GM12801 (cell line): Measurements from ENCODE around the gene CHST8.

ENCODE experiments used
- CTCF ChIP-seq: IDR thresholded peaks from one replicate; pipeline ENCODE4 v1.5.1; 2011; ENCODE audit warnings: control low read depth; ENCODE audit not compliant: insufficient read length; ENCODE audit errors: extremely low read depth

Gene CHST8

GRCh38 chr19:33724021-33724720, 102.4 kb downstream of the CHST8 start:
- no peak for TF ChIP-seq CTCF

- no peak for TF ChIP-seq CTCF
Measured at GRCh38 chr19:33724721-33725060, 102.9 kb downstream of the CHST8 start.

GRCh38 chr19:33725567-33725966, 103.8 kb downstream of the CHST8 start:
- no peak for TF ChIP-seq CTCF

- TF ChIP-seq CTCF: no peak
Measured at GRCh38 chr19:33726756-33727155, 105.0 kb downstream of the CHST8 start.

GRCh38 chr19:33727331-33727998, 105.7 kb downstream of the CHST8 start:
- TF ChIP-seq CTCF: no peak

- TF ChIP-seq CTCF: no peak
Measured at GRCh38 chr19:33728141-33728540, 106.4 kb downstream of the CHST8 start.

- TF ChIP-seq CTCF: no peak
Measured at GRCh38 chr19:33730858-33731607, 109.3 kb downstream of the CHST8 start.
